Measurements from ENCODE around the gene KLF3.

KLF3 gene

GRCh38 chr4:38630519-38630918, 33.5 kb upstream of the KLF3 start:
- DNase-seq (ENCODE audit: low read depth): no peak
- TF ChIP-seq, protein P1, sequence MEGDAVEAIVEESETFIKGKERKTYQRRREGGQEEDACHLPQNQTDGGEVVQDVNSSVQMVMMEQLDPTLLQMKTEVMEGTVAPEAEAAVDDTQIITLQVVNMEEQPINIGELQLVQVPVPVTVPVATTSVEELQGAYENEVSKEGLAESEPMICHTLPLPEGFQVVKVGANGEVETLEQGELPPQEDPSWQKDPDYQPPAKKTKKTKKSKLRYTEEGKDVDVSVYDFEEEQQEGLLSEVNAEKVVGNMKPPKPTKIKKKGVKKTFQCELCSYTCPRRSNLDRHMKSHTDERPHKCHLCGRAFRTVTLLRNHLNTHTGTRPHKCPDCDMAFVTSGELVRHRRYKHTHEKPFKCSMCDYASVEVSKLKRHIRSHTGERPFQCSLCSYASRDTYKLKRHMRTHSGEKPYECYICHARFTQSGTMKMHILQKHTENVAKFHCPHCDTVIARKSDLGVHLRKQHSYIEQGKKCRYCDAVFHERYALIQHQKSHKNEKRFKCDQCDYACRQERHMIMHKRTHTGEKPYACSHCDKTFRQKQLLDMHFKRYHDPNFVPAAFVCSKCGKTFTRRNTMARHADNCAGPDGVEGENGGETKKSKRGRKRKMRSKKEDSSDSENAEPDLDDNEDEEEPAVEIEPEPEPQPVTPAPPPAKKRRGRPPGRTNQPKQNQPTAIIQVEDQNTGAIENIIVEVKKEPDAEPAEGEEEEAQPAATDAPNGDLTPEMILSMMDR (IDR thresholded peaks at IDR 0.05; ENCODE audit: control insufficient read depth, extremely low read depth, insufficient read depth): no peak
- H3K4me3 ChIP-seq (ENCODE audit: low read depth, low read length): no peak overlapping the region

DNA sequence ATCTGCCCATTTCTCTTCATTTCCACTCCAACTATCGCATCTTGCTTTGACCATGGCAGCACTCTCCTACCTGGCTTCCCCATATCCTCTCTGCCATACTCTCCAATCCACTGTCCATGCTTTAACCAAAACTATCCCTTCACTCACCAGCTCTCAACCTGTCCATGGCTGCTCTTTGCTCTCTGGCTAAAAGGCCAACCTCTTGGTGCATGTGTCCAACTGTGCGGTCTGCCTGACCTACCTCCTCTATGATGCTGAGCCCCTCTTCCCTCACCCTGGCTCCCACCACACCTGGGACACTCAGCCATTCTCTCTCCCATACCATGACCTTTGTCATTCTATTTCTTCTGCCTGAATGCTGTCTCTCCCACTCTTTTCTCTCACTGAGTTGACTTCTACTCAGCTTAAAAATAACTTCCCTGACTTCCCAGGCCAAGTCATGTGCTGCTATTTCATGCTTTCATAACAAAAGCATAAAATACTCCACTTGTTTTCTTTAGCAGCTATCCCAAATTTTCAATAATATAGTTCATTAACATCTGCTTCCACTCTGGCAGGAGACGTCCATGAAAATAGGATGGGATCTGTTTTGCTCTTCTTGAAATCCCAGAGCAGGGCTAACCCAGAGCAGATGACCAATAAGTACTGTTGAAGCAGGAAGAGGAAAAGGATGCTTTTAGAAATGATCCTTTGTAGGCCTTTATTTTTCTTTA, 29.8 kb upstream of the KLF3 start:
- H3K4me3 ChIP-seq (ENCODE audit: low read depth, low read length): no peak overlapping the region
- TF ChIP-seq, protein P1 (IDR thresholded peaks at IDR 0.05; ENCODE audit: control insufficient read depth, extremely low read depth, insufficient read depth): no peak
- no peak for DNase-seq (ENCODE audit: low read depth)

DNA sequence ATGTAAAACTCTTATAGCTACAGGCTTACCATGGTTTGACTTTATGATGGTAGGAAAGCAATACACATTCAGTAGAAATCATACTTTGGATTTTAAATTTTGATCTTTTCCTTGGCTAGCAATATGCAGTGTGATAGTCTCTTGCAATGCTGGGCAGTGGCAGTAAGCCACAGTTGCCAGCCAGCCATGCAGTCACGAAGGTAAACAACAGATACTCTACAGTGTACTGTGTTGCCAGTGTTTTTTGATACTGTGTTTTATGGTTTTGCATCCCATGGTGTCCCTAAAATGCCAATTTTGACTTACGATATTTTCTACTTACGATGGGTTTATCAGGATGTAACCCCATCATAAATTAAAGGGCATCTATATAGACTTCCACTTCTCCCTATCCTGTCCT, 24.8 kb upstream of the KLF3 start:
- TF ChIP-seq, protein P1 (IDR thresholded peaks at IDR 0.05; ENCODE audit: control insufficient read depth, extremely low read depth, insufficient read depth): no peak

DNA sequence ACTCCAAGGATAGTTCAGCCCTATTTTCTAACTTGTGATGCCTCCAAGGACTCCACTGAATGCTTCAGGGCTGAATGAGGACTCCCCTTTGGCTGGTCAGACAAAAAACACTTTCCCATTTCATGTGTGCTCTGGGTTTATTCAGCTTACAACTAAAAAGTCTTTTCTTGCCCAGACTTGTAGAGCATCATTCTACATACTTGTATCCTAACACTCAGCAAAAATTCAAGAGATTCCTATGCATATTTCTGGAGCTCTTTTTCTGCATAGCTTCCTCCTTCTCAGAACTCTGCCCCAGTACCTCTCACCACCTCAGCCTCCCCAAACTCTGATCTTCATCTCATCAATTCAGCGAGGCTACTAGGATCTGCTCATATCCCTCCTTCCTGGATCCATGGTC, 22.2 kb upstream of the KLF3 start:
- DNase-seq (ENCODE audit: low read depth): no peak
- no peak overlapping the region for H3K4me3 ChIP-seq (ENCODE audit: low read depth, low read length)
- TF ChIP-seq, protein P1 (IDR thresholded peaks at IDR 0.05; ENCODE audit: control insufficient read depth, extremely low read depth, insufficient read depth): no peak

More for the DNA sequence above, 24.8 kb upstream of the KLF3 start:
- no peak for DNase-seq (ENCODE audit: low read depth)
- H3K4me3 ChIP-seq (ENCODE audit: low read depth, low read length): no peak overlapping the region

- TF ChIP-seq, protein P1 (IDR thresholded peaks at IDR 0.05; ENCODE audit: control insufficient read depth, extremely low read depth, insufficient read depth): no peak
- no peak for DNase-seq (ENCODE audit: low read depth)
- no peak overlapping the region for H3K4me3 ChIP-seq (ENCODE audit: low read depth, low read length)
These were observed 19.8 kb upstream of the KLF3 start for GRCh38 chr4:38644201-38644600.

GRCh38 chr4:38647101-38647819, 16.7 kb upstream of the KLF3 start:
- no peak overlapping the region for H3K4me3 ChIP-seq (ENCODE audit: low read depth, low read length)
- TF ChIP-seq, protein P1 (IDR thresholded peaks at IDR 0.05; ENCODE audit: control insufficient read depth, extremely low read depth, insufficient read depth): no peak
- no peak for DNase-seq (ENCODE audit: low read depth)
